ENCODE data around the gene C11orf24. TPM values are rescaled to one million over a fixed set of nuclear protein-coding genes. Genes with fewer than 3 reads are reported as not detected.
"Not testable (repeated sequence)": the region's sequence is repeated elsewhere in the genome, so short reads cannot be mapped to it uniquely, and the experiment has no call there.

Gene C11orf24
- total RNA-seq, 2 donors from 2014 or later = 25.1 to 61.0 TPM

DNA sequence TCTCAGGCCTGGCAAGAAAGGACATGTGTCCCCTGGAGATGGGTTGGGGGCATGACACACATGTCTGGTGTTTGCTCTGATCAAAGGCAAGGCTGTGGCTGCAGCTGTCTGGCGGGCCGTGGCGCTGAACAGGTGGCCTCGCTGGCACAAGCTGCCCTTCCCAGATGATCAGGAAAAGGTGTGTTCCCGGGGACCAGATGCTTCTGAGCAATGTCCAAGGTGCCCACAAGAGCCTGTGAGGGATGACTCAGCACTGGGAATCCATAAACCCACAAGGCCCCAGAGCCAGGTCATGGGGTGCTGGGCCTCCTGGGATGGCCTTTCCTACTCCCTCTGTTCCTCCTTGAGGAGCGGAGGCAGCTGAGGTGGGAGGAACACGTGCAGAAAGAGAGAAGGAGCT, 30.9 kb upstream of the C11orf24 start:
- Histone ChIP-seq H3K9me3 (no peaks in the 10 kb centered on the region), H3K36me3 (no peaks in the 10 kb centered on the region), H3K4me3 (no peak overlapping the region), H3K4me1 (replicated peaks) (no peaks in the 10 kb centered on the region), H3K27ac (no peak overlapping the region), H3K27me3 (replicated peaks; ENCODE audit: insufficient read depth) (no peaks in the 10 kb centered on the region)
- DNase-seq (ENCODE audit: low spot score) = no peak
- intact Hi-C loops (cut with DNase I) = no loop called here
- 68% methylated on average over 7 of the region's 7 CpGs for WGBS
- TF ChIP-seq POLR2A (IDR thresholded peaks at IDR 0.05) (no peak), POLR2AphosphoS5 (IDR thresholded peaks at IDR 0.05) (no peak)
- TF ChIP-seq, protein P1, sequence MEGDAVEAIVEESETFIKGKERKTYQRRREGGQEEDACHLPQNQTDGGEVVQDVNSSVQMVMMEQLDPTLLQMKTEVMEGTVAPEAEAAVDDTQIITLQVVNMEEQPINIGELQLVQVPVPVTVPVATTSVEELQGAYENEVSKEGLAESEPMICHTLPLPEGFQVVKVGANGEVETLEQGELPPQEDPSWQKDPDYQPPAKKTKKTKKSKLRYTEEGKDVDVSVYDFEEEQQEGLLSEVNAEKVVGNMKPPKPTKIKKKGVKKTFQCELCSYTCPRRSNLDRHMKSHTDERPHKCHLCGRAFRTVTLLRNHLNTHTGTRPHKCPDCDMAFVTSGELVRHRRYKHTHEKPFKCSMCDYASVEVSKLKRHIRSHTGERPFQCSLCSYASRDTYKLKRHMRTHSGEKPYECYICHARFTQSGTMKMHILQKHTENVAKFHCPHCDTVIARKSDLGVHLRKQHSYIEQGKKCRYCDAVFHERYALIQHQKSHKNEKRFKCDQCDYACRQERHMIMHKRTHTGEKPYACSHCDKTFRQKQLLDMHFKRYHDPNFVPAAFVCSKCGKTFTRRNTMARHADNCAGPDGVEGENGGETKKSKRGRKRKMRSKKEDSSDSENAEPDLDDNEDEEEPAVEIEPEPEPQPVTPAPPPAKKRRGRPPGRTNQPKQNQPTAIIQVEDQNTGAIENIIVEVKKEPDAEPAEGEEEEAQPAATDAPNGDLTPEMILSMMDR (IDR thresholded peaks at IDR 0.05) = no peak

DNA sequence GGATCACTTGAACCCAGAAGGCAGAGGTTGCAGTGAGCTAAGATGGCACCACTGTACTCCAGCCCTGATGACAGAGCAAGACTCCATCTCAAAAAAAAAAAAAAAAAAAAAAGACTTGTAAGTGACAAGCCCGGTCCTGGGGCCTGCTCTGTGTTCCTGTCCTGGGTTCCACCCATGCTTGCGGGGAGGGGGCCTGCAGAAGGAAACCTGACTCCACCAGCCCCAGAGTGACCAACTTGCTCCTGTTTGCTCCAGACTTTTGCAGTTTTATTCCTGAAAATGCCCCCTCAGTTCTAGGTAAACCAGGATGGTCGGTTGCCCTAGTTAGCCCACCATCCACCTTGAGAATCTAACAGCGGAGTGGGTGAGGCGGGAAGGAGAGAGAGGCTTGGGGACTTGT, 30.5 kb upstream of the C11orf24 start:
- no peak for DNase-seq (ENCODE audit: low spot score)
- H3K4me1 ChIP-seq (replicated peaks) = no peaks in the 10 kb centered on the region
- H3K4me3 ChIP-seq = no peak overlapping the region
- 78% methylated on average over 5 of the region's 5 CpGs for WGBS
- no peaks in the 10 kb centered on the region for H3K9me3 ChIP-seq
- H3K36me3 ChIP-seq = no peaks in the 10 kb centered on the region
- no peak for TF ChIP-seq POLR2AphosphoS5 (IDR thresholded peaks at IDR 0.05)
- TF ChIP-seq POLR2A (IDR thresholded peaks at IDR 0.05) = no peak
- no peak overlapping the region for H3K27ac ChIP-seq
- no peaks in the 10 kb centered on the region for H3K27me3 ChIP-seq (replicated peaks; ENCODE audit: insufficient read depth)
- intact Hi-C loops (cut with DNase I) = no loop called here

DNA sequence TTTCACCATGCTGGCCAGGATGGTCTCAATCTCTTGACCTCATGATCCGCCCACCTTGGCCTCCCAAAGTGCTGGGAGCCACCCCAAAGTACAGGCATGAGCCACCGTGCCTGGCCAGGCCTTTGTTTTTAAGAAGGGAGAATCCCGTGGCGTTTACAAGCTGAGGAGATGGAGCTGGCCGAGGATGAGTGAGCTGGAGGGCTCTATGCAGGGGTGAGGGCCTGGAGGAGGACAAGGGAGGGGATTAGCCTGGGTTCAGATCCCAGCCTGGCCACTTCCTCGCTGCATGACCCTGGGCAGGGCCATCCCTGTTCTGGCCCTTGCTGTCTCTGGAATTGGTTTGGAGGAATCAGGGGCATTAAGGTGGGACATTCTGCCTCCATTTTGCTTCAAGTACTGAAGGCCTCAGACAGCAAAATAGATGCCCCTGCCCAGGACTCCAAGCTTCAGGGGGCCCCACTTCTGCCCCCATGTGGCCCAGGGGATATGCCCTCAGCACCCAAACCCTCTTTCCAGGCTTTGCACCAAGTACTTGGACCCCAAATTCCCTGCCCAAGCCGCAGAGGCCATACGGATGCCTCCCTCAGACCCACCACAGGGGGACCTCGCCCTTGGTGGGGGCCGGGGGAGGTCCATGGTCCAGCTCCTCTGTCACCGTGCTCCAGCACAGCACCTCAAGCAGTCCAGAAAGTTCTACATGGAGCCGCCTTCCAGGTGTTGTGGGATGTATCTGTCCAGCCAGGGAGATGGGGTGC, 28.5 kb upstream of the C11orf24 start:
- Histone ChIP-seq H3K4me3 (no peak overlapping the region), H3K27me3 (replicated peaks; ENCODE audit: insufficient read depth) (no peaks in the 10 kb centered on the region), H3K4me1 (replicated peaks) (no peaks in the 10 kb centered on the region), H3K9me3 (no peaks in the 10 kb centered on the region), H3K36me3 (no peaks in the 10 kb centered on the region), H3K27ac (no peak overlapping the region)
- intact Hi-C loops (cut with DNase I) = no loop called here
- DNase-seq (ENCODE audit: low spot score) = no peak
- TF ChIP-seq, protein P1 (IDR thresholded peaks at IDR 0.05) = no peak
- WGBS = 84% methylated on average over 12 of the region's 12 CpGs

DNA sequence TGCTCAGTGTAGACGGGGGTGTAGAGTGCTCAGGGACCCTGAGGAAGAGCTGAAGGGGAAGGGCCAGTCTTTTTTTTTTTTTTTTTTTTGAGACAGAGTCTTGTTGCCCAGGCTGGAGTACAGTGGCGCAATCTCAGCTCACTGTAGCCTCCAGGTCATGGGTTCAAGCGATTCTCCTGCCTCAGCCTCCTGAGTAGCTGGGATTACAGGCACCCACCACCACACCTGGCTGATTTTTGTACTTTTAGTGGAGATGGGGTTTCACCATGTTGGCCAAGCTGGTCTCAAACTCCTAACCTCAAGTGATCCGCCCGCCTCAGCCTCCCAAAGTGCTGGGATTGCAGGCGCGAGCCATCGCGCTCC, 27.7 kb upstream of the C11orf24 start:
- H3K4me3 ChIP-seq; intact Hi-C loops (cut with DNase I); DNase-seq (ENCODE audit: low spot score); H3K36me3 ChIP-seq; H3K9me3 ChIP-seq; H3K27me3 ChIP-seq (replicated peaks; ENCODE audit: insufficient read depth); H3K27ac ChIP-seq; H3K4me1 ChIP-seq (replicated peaks): not testable (repeated sequence)
- 97% methylated on average over 9 of the region's 9 CpGs for WGBS

DNA sequence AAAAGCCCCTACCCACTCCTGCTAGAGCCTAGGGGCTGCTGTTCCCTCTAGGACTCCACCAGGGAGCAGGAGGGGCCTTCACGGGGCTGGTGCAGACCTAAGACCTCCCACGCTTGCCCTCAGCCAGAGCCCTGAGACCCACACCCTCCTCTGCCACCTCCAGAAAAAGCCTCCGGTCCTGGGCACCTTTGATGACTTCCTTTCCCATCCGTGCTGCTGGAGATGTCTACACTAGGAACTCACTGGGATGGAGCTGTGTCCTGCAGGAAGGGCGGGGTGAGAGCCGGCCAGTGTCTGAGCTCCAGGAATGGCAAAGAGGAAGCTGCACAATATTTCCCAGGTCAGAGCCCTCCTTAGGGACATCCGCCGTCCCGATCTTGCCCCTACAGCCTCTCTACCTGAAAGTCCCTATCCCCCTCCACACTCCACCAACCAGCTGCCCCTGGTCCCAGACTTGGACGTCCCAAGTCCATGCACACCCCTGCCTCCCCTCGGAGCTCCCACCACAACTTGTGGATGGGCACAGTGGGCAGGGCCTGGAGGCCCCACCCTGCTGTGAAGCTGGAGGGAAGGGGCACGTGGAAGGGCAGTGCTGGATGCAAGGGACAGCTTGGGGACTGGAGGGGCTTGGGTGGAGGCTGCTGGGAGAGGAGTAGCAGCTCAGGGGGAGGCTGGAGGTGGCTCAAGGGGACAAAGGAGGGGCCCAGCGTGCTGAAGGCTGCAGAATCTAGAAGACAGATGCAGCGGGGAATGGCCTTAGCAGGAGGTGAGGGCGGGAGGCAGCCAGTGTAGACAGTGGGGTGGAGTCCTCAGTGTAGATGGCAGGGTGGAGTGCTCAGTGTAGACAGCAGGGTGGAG, 27.1 kb upstream of the C11orf24 start:
- H3K27ac ChIP-seq = no peak overlapping the region
- H3K9me3 ChIP-seq = no peaks in the 10 kb centered on the region
- H3K4me3 ChIP-seq = no peak overlapping the region
- H3K27me3 ChIP-seq (replicated peaks; ENCODE audit: insufficient read depth) = no peaks in the 10 kb centered on the region
- H3K4me1 ChIP-seq (replicated peaks) = no peaks in the 10 kb centered on the region
- 80% methylated on average over 15 of the region's 15 CpGs for WGBS
- intact Hi-C loops (cut with DNase I) = no loop called here
- no peaks in the 10 kb centered on the region for H3K36me3 ChIP-seq
- TF ChIP-seq POLR2A (IDR thresholded peaks at IDR 0.05) (no peak), POLR2AphosphoS5 (IDR thresholded peaks at IDR 0.05) (no peak)
- TF ChIP-seq, protein P1 (IDR thresholded peaks at IDR 0.05) = no peak
- DNase-seq (ENCODE audit: low spot score) = no peak
